OCI-LY1 (cell line): ENCODE data around the gene MRGPRD.

Experiments
- EZH2 ChIP-seq: fragments of 200-600 bp; sonication (generic), shearing (Covaris generic); IDR thresholded peaks from 2 replicates; pipeline ENCODE4 v1.8.0; 2017; ENCODE audit warnings: borderline replicate concordance, mixed run types, mild to moderate bottlenecking, antibody characterized with exemption, low read length, moderate library complexity, mixed read lengths
- TF ChIP-seq, protein P1 (sequence below): fragments of 200-600 bp; sonication (generic), shearing (Covaris generic); IDR thresholded peaks from 2 replicates; pipeline ENCODE4 v1.5.1; 2017; ENCODE audit warnings: mild to moderate bottlenecking, antibody characterized with exemption, low read length, moderate library complexity, mixed read lengths

DNA sequence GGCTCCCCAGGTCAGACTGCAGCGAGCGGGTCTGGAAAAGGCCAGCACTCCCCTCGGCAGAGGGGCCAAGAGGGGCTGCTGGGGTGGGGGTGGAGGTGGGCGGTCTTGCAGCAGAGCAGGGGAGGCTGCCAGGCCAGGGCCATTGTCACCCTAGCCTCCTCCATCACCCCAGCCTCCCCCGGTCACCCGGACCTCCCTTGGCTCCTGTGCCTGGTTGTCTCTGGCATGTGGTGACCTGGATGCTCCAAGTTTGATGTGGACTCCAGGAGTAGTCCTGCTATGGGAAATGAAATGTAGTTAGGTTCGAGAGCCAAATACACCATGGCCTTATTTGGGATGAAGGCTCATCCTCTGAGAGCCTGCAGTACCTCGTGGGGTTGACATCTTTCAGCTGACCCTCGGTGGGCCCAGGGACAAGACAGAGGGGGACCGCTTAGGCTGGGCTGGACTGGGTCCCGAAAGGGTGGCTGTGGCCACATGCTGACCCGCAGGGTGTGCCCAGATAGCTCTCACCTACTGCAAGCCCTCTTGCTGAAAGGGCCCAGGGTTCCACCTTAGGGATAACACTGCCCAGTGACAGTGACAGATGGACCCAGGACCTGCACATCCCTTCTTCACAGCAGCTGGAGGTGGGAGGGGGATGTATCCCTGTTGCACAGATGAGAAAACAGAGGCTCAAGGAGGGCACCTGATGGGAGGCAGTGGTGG is 24.1 kb downstream of the MRGPRD start:
- TF ChIP-seq, protein P1, sequence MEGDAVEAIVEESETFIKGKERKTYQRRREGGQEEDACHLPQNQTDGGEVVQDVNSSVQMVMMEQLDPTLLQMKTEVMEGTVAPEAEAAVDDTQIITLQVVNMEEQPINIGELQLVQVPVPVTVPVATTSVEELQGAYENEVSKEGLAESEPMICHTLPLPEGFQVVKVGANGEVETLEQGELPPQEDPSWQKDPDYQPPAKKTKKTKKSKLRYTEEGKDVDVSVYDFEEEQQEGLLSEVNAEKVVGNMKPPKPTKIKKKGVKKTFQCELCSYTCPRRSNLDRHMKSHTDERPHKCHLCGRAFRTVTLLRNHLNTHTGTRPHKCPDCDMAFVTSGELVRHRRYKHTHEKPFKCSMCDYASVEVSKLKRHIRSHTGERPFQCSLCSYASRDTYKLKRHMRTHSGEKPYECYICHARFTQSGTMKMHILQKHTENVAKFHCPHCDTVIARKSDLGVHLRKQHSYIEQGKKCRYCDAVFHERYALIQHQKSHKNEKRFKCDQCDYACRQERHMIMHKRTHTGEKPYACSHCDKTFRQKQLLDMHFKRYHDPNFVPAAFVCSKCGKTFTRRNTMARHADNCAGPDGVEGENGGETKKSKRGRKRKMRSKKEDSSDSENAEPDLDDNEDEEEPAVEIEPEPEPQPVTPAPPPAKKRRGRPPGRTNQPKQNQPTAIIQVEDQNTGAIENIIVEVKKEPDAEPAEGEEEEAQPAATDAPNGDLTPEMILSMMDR = no peak
- no peak for TF ChIP-seq EZH2
